Effector memory CD4-positive, alpha-beta T cell (primary cell): ENCODE results near the gene RARA.

Experiments used
- DNase-seq, 3 donors: peaks; one replicate each; pipeline ENCODE4 v3.0.0-alpha.2; 2020
- H3K27ac ChIP-seq: 2 replicates; pipeline ENCODE4 v1.7.0; 2013; ENCODE audit warnings: mild to moderate bottlenecking, low read length, moderate library complexity; ENCODE audit not compliant: insufficient read depth, poor library complexity, severe bottlenecking
- H3K27me3 ChIP-seq: replicated peaks from 2 replicates; pipeline ENCODE4 v1.7.0; 2013; ENCODE audit warnings: mild to moderate bottlenecking, low read length; ENCODE audit not compliant: insufficient read depth, control insufficient read depth, poor library complexity, severe bottlenecking
- H3K36me3 ChIP-seq: 2 replicates; pipeline ENCODE4 v1.7.0; 2013; ENCODE audit warnings: mild to moderate bottlenecking, low read length, moderate library complexity; ENCODE audit not compliant: control insufficient read depth, insufficient read depth
- H3K4me1 ChIP-seq: 2 replicates; pipeline ENCODE4 v1.7.0; 2013; ENCODE audit warnings: low read length, mild to moderate bottlenecking; ENCODE audit not compliant: control insufficient read depth, insufficient read depth, poor library complexity, severe bottlenecking
- H3K4me3 ChIP-seq: 2 replicates; pipeline ENCODE4 v1.7.0; 2013; ENCODE audit warnings: low read length, low read depth, mild to moderate bottlenecking; ENCODE audit not compliant: insufficient read depth, poor library complexity, severe bottlenecking
- H3K9me3 ChIP-seq: 2 replicates; pipeline ENCODE4 v1.7.0; 2013; ENCODE audit warnings: mild to moderate bottlenecking, low read length, moderate library complexity; ENCODE audit not compliant: control insufficient read depth
- total RNA-seq, 3 donors: gene quantifications; one replicate each; lab custom pipeline; 2026; lab: John Stamatoyannopoulos, UW

Gene RARA
- 92.9 to 172 (median 130) reads per million in 3 donors for total RNA-seq

GRCh38 chr17:40309031-40309948 is at the start of gene RARA:
RARA (plus strand) TSS chr17:40309180; CDS start chr17:40331219, 22,039 bp downstream.
- DNase-seq, result no peak

GRCh38 chr17:40259505-40259904 is 49.5 kb upstream of the RARA start:
- peaks cover 54% of the 10 kb centered on the region for H3K36me3 ChIP-seq
- H3K27ac ChIP-seq, result no peak overlapping the region
- no peaks in the 10 kb centered on the region for H3K4me1 ChIP-seq
- H3K27me3 ChIP-seq, result no peaks in the 10 kb centered on the region
- DNase-seq, result no peak
- H3K9me3 ChIP-seq, result no peaks in the 10 kb centered on the region
- no peak overlapping the region for H3K4me3 ChIP-seq

More at GRCh38 chr17:40309031-40309948, at the start of gene RARA:
- H3K36me3 ChIP-seq, result no peaks in the 10 kb centered on the region
- H3K4me3 ChIP-seq, result no peak within 1 kb of the TSS
- H3K4me1 ChIP-seq, result peaks cover 57% of the 10 kb centered on the region
- H3K27me3 ChIP-seq, result no peaks in the 10 kb centered on the region
- H3K27ac ChIP-seq, result no peak within 1 kb of the TSS
- H3K9me3 ChIP-seq, result no peaks in the 10 kb centered on the region

GRCh38 chr17:40260528-40260927 is 48.5 kb upstream of the RARA start:
- H3K27me3 ChIP-seq, result no peaks in the 10 kb centered on the region
- H3K27ac ChIP-seq, result no peak overlapping the region
- DNase-seq, result no peak
- H3K9me3 ChIP-seq, result no peaks in the 10 kb centered on the region
- H3K4me1 ChIP-seq, result no peaks in the 10 kb centered on the region
- peaks cover 64% of the 10 kb centered on the region for H3K36me3 ChIP-seq
- no peak overlapping the region for H3K4me3 ChIP-seq

- H3K9me3 ChIP-seq, result no peaks in the 10 kb centered on the region
- no peaks in the 10 kb centered on the region for H3K4me1 ChIP-seq
- H3K27ac ChIP-seq, result no peak overlapping the region
- no peaks in the 10 kb centered on the region for H3K27me3 ChIP-seq
- no peak for DNase-seq
- H3K36me3 ChIP-seq, result peaks cover 48% of the 10 kb centered on the region
- H3K4me3 ChIP-seq, result no peak overlapping the region
These were observed 44.4 kb upstream of the RARA start for GRCh38 chr17:40264458-40265185.

- H3K27ac ChIP-seq, result no peak overlapping the region
- no peaks in the 10 kb centered on the region for H3K4me1 ChIP-seq
- no peak overlapping the region for H3K4me3 ChIP-seq
- no peaks in the 10 kb centered on the region for H3K27me3 ChIP-seq
- no peaks in the 10 kb centered on the region for H3K9me3 ChIP-seq
- peaks cover 42% of the 10 kb centered on the region for H3K36me3 ChIP-seq
- DNase-seq, result no peak
These were observed 43.6 kb upstream of the RARA start for GRCh38 chr17:40265337-40265736.

- no peaks in the 10 kb centered on the region for H3K9me3 ChIP-seq
- no peak overlapping the region for H3K4me3 ChIP-seq
- H3K36me3 ChIP-seq, result peaks cover 41% of the 10 kb centered on the region
- H3K27ac ChIP-seq, result no peak overlapping the region
- no peaks in the 10 kb centered on the region for H3K4me1 ChIP-seq
- H3K27me3 ChIP-seq, result no peaks in the 10 kb centered on the region
- no peak for DNase-seq
These were observed 42.1 kb upstream of the RARA start for GRCh38 chr17:40266882-40267281.

- no peak for DNase-seq
- Histone ChIP-seq H3K4me3 (no peak overlapping the region), H3K27me3 (no peaks in the 10 kb centered on the region), H3K4me1 (no peaks in the 10 kb centered on the region), H3K36me3 (peaks cover 38% of the 10 kb centered on the region), H3K9me3 (no peaks in the 10 kb centered on the region), H3K27ac (no peak overlapping the region)
These were observed 40.8 kb upstream of the RARA start for GRCh38 chr17:40268141-40268712.

- Histone ChIP-seq H3K27me3 (no peaks in the 10 kb centered on the region), H3K36me3 (peaks cover 63% of the 10 kb centered on the region), H3K4me3 (no peak overlapping the region), H3K27ac (no peak overlapping the region), H3K4me1 (peaks cover 1% of the 10 kb centered on the region), H3K9me3 (no peaks in the 10 kb centered on the region)
- no peak for DNase-seq
These were observed 30.6 kb upstream of the RARA start for GRCh38 chr17:40278414-40278813.

GRCh38 chr17:40279402-40279801 is 29.6 kb upstream of the RARA start:
- Histone ChIP-seq H3K4me3 (no peak overlapping the region), H3K27me3 (no peaks in the 10 kb centered on the region), H3K4me1 (peaks cover 5% of the 10 kb centered on the region), H3K36me3 (peaks cover 54% of the 10 kb centered on the region), H3K27ac (no peak overlapping the region), H3K9me3 (no peaks in the 10 kb centered on the region)
- DNase-seq, result no peak
